Measurements from ENCODE around the gene ZNF770. TPM values are rescaled to one million over a fixed set of nuclear protein-coding genes. Genes with fewer than 3 reads are reported as not detected.

ZNF770 gene
- total and polyA plus RNA-seq, 2 of the 4 experiments (the other 2 are of a cell fraction): 9.4 to 26.5 TPM

DNA sequence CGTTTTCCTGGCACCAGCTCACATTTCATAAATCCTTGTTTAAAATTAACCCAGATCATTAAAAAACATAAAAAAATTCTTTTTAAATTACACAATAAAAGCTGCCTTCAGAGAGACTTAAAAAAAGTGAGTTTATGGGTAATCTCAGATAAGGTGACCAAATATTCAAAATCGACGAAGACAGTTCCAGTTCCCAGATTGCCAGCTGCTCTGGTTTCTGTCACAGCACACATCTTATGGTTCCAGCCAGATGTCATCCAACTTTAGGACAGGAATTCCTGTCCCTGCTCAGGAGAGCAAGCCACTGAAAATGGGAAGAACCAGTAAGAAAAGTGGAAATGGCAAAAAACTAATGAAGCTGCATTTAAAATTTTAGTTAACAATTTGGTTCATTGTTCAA lies 15.8 kb upstream of the ZNF770 start:
- Histone ChIP-seq H3K4me1 (ENCODE audit: control insufficient read depth, insufficient read depth, low read length) (peaks cover 2% of the 10 kb centered on the region; the same call in 1 of the 2 replicates), H3K56ac (ENCODE audit: extremely low read depth, insufficient read depth, low read length) (no peak overlapping the region), H4K5ac (ENCODE audit: low read depth, low read length) (no peak overlapping the region), H3K9ac (ENCODE audit: low read depth, low read length) (no peak overlapping the region), H3K9me3 (ENCODE audit: control insufficient read depth, insufficient read depth, low read length) (no peaks in the 10 kb centered on the region), H2AFZ (replicated peaks; ENCODE audit: low read length, poor library complexity) (no peak overlapping the region), H3K27ac (ENCODE audit: insufficient read depth, low read length) (no peak overlapping the region), H2AK5ac (ENCODE audit: low read depth, low read length) (no peak overlapping the region), H2BK15ac (ENCODE audit: low read depth, low read length) (no peak overlapping the region), H3K14ac (replicated peaks; ENCODE audit: low read depth, low read length) (no peak overlapping the region), H4K91ac (ENCODE audit: insufficient read depth, low read depth, low read length) (no peak overlapping the region), H3K9me1 (ENCODE audit: insufficient read depth, low read length) (no peaks in the 10 kb centered on the region), H3K4me3 (ENCODE audit: insufficient read depth, low read depth, low read length) (no peak overlapping the region), H3K4me2 (ENCODE audit: low read depth, low read length) (no peak overlapping the region), H2BK5ac (ENCODE audit: low read depth, low read length, poor library complexity, severe bottlenecking) (no peak overlapping the region), H3K79me1 (ENCODE audit: low read depth in 1 of 2, low read length in 2 of 2) (no peaks in the 10 kb centered on the region), H3K27me3 (ENCODE audit: control insufficient read depth, insufficient read depth, low read length) (no peaks in the 10 kb centered on the region), H2BK20ac (ENCODE audit: low read depth, low read length) (no peak overlapping the region), H4K8ac (ENCODE audit: low read depth in 2 of 2, low read length in 2 of 2) (no peak overlapping the region), H2AK9ac (replicated peaks; ENCODE audit: low read depth, low read length, poor library complexity) (no peak overlapping the region), H3K18ac (ENCODE audit: low read depth, low read length) (no peak overlapping the region), H3K36me3 (ENCODE audit: control insufficient read depth, insufficient read depth, low read length) (no peaks in the 10 kb centered on the region), H4K20me1 (ENCODE audit: insufficient read depth, low read length) (no peaks in the 10 kb centered on the region), H2BK120ac (ENCODE audit: low read depth, low read length) (no peak overlapping the region), H3K4ac (ENCODE audit: low read depth, low read length) (no peak overlapping the region), H3K23ac (ENCODE audit: low read depth, low read length) (no peak overlapping the region)
- POLR2A ChIA-PET (ENCODE audit: unreplicated experiment): no interaction called here
- TF ChIP-seq CHD1 (IDR thresholded peaks at IDR 0.05; ENCODE audit: low read depth, low read length) (no peak), SMC3 (IDR thresholded peaks at IDR 0.05; ENCODE audit: low read depth, low read length) (no peak), MAFK (IDR thresholded peaks at IDR 0.05; ENCODE audit: low read depth, low read length) (no peak), RCOR1 (IDR thresholded peaks at IDR 0.05; ENCODE audit: insufficient replicate concordance, low read length) (no peak), MXI1 (IDR thresholded peaks at IDR 0.05; ENCODE audit: borderline replicate concordance, low read depth, low read length) (no peak), CEBPB (IDR thresholded peaks at IDR 0.05; ENCODE audit: low read depth, low read length) (no peak), RFX5 (IDR thresholded peaks at IDR 0.05; ENCODE audit: low read depth, low read length) (no peak), RAD21 (IDR thresholded peaks at IDR 0.05; ENCODE audit: low read length) (no peak), BHLHE40 (IDR thresholded peaks at IDR 0.05; ENCODE audit: low read depth, low read length) (no peak), FOS (IDR thresholded peaks at IDR 0.05; ENCODE audit: low read depth, low read length) (no peak), POLR2A (IDR thresholded peaks at IDR 0.05; ENCODE audit: low read depth, low read length) (no peak), NFE2L2 (IDR thresholded peaks at IDR 0.05; ENCODE audit: low read depth, low read length) (no peak), MAZ (IDR thresholded peaks at IDR 0.05; ENCODE audit: borderline replicate concordance, low read depth, low read length) (no peak)
- TF ChIP-seq, protein P1, sequence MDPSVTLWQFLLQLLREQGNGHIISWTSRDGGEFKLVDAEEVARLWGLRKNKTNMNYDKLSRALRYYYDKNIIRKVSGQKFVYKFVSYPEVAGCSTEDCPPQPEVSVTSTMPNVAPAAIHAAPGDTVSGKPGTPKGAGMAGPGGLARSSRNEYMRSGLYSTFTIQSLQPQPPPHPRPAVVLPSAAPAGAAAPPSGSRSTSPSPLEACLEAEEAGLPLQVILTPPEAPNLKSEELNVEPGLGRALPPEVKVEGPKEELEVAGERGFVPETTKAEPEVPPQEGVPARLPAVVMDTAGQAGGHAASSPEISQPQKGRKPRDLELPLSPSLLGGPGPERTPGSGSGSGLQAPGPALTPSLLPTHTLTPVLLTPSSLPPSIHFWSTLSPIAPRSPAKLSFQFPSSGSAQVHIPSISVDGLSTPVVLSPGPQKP (IDR thresholded peaks at IDR 0.05; ENCODE audit: borderline replicate concordance, low read depth, low read length): no peak
- TF ChIP-seq, protein P2, sequence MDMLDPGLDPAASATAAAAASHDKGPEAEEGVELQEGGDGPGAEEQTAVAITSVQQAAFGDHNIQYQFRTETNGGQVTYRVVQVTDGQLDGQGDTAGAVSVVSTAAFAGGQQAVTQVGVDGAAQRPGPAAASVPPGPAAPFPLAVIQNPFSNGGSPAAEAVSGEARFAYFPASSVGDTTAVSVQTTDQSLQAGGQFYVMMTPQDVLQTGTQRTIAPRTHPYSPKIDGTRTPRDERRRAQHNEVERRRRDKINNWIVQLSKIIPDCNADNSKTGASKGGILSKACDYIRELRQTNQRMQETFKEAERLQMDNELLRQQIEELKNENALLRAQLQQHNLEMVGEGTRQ (IDR thresholded peaks at IDR 0.05; ENCODE audit: low read depth, low read length): no peak
- TF ChIP-seq, protein P3, sequence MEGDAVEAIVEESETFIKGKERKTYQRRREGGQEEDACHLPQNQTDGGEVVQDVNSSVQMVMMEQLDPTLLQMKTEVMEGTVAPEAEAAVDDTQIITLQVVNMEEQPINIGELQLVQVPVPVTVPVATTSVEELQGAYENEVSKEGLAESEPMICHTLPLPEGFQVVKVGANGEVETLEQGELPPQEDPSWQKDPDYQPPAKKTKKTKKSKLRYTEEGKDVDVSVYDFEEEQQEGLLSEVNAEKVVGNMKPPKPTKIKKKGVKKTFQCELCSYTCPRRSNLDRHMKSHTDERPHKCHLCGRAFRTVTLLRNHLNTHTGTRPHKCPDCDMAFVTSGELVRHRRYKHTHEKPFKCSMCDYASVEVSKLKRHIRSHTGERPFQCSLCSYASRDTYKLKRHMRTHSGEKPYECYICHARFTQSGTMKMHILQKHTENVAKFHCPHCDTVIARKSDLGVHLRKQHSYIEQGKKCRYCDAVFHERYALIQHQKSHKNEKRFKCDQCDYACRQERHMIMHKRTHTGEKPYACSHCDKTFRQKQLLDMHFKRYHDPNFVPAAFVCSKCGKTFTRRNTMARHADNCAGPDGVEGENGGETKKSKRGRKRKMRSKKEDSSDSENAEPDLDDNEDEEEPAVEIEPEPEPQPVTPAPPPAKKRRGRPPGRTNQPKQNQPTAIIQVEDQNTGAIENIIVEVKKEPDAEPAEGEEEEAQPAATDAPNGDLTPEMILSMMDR (conservative IDR thresholded peaks at IDR 0.05; ENCODE audit: low read depth, low read length): no peak
- BruUV-seq (replicated peaks): no TSS peak
- CTCF ChIA-PET: no interaction called here
- in situ Hi-C loops (cut with MboI; ENCODE audit: low sequenced_read_pairs): no loop called here
- no CpG with 5 or more reads among the region's 3 CpGs for WGBS, 2 experiments (ENCODE audit: extremely low coverage in 2 of 2, insufficient read length in 1 of 2)
- intact Hi-C loops (cut with micrococcal nuclease): no loop called here
- ATAC-seq (ENCODE audit: low read depth): no peak
- no peak for DNase-seq
- dilution Hi-C loops (cut with HindIII; ENCODE audit: low sequenced_read_pairs, unreplicated experiment): no loop called here
